GM12878 (cell line): ENCODE data around the gene CORO1C. TPM values are rescaled to one million over a fixed set of nuclear protein-coding genes. Genes with fewer than 3 reads are reported as not detected.

Experiments used
- ATAC-seq: fragments of 200-7000 bp; cut with Tn5 transposase; 3 replicates; pipeline ENCODE4 v1.9.1; 2020; ENCODE audit warnings: mild to moderate bottlenecking, moderate library complexity
- BruUV-seq: library from RNA; stranded (reverse); fragments of 400-500 nt; replicated peaks from 2 replicates; lab custom pipeline; 2021; lab: Mats Ljungman, UMichigan
- CTCF ChIA-PET: fragments of 300-600 bp; sonication (Branson Sonifier 250); formaldehyde crosslinking; extraction: SDS; loops from one replicate; lab custom pipeline; 2021; ENCODE audit warnings: inconsistent platforms; lab: Yijun Ruan, JAX
- POLR2A ChIA-PET: fragments of 350-600 bp; formaldehyde crosslinking; extraction: SDS; loops from one replicate; lab custom pipeline; 2021; ENCODE audit warnings: inconsistent platforms; lab: Charles Lee
- RAD21 ChIA-PET: fragments of 300-600 bp; sonication (Branson Sonifier 250); formaldehyde crosslinking; loops from one replicate; lab custom pipeline; 2023; ENCODE audit warnings: antibody characterized with exemption; ENCODE audit not compliant: unreplicated experiment; lab: Charles Lee
- SMC1A ChIA-PET: fragments of 300-600 bp; sonication (Branson Sonifier 250); formaldehyde crosslinking; loops from one replicate; lab custom pipeline; 2023; ENCODE audit not compliant: unreplicated experiment, uncharacterized antibody; lab: Charles Lee
- DNase-seq: peaks from one replicate; pipeline ENCODE4 v3.0.0-alpha.2; 2011; ENCODE audit warnings: low read depth, low spot score
- FAIRE-seq: peaks from 3 replicates; lab custom pipeline; 2011; peaks lifted over from hg19 to GRCh38; lab: Jason Lieb, UNC
- H2AFZ ChIP-seq: 2 replicates; pipeline ENCODE4 v1.6.0; 2011; ENCODE audit warnings: low read depth, low read length, control low read depth; ENCODE audit not compliant: control insufficient read depth
- H3K27ac ChIP-seq: 2 replicates; pipeline ENCODE4 v1.5.1; 2011; ENCODE audit warnings: control low read depth; ENCODE audit not compliant: control insufficient read depth, insufficient read depth
- H3K27me3 ChIP-seq, 2 experiments: replicated peaks in 1 of 2; 2 replicates each; pipeline versions ENCODE4 v1.6.0 to v1.6.1; 2011; ENCODE audit warnings: low read length in 1 of 2; ENCODE audit not compliant: control insufficient read depth in 2 of 2, insufficient read depth in 2 of 2
- H3K36me3 ChIP-seq, 2 experiments: 2 replicates each; pipeline ENCODE4 v1.5.1; 2011; ENCODE audit warnings: low read length in 1 of 2; ENCODE audit not compliant: control insufficient read depth in 2 of 2, insufficient read depth in 2 of 2
- H3K4me1 ChIP-seq: 2 replicates; pipeline ENCODE4 v1.6.1; 2011; ENCODE audit warnings: mild to moderate bottlenecking, low read length, moderate library complexity, mixed read lengths; ENCODE audit not compliant: control insufficient read depth, insufficient read depth
- H3K4me2 ChIP-seq: 2 replicates; pipeline ENCODE4 v1.6.0; 2011; ENCODE audit warnings: control low read depth; ENCODE audit not compliant: control insufficient read depth, insufficient read depth
- H3K4me3 ChIP-seq: fragments of 200-600 bp; sonication (generic); 2 replicates; pipeline ENCODE4 v1.5.1; 2016
- H3K79me2 ChIP-seq: 2 replicates; pipeline ENCODE4 v1.6.0; 2011; ENCODE audit warnings: low read length; ENCODE audit not compliant: control insufficient read depth, insufficient read depth
- H3K9ac ChIP-seq: 2 replicates; pipeline ENCODE4 v1.8.0; 2011; ENCODE audit warnings: low read length, control low read depth, mixed read lengths; ENCODE audit not compliant: control insufficient read depth, insufficient read depth
- H3K9me3 ChIP-seq: replicated peaks from 3 replicates; pipeline ENCODE4 v1.5.1; 2011; ENCODE audit warnings: mild to moderate bottlenecking, low read length; ENCODE audit not compliant: control insufficient read depth, insufficient read depth
- H4K20me1 ChIP-seq: 2 replicates; pipeline ENCODE4 v1.6.0; 2011; ENCODE audit not compliant: control insufficient read depth, insufficient read depth
- PKNOX1 ChIP-seq: fragments of 450-650 bp; IDR thresholded peaks from 2 replicates; pipeline ENCODE4 v1.6.1; 2016; ENCODE audit warnings: mild to moderate bottlenecking
- RAD51 ChIP-seq: fragments of 450-650 bp; IDR thresholded peaks from 2 replicates; pipeline ENCODE4 v1.6.1; 2016; ENCODE audit warnings: moderate library complexity, mild to moderate bottlenecking, inconsistent platforms
- WGBS: methylation state at CpG from one replicate; pipeline ENCODE4 v1.1.6; 2016; ENCODE audit warnings: low lambda C conversion rate; ENCODE audit not compliant: insufficient replicate concordance, insufficient coverage; ENCODE audit errors: missing lambda C conversion rate; 5-methylcytosine and 5-hydroxymethylcytosine counted together
- in situ Hi-C: fragments of 300-500 bp; cut with MboI; formaldehyde crosslinking; loops from 9 replicates; pipeline ENCODE4 v1.14.3; 2018; ENCODE audit warnings: mixed read lengths
- intact Hi-C: fragments of 100-400 bp; cut with micrococcal nuclease; formaldehyde crosslinking; loops from one replicate; pipeline ENCODE4 v1.14.2; 2022; ENCODE audit not compliant: unreplicated experiment
- polyA plus RNA-seq, 11 experiments: library from polyadenylated mRNA; depleted of rRNA in 4 of 11; unstranded in 6 of 11; stranded (reverse) in 5 of 11; fragments of >200 nt; fragmentation: Nextera tagmentation in 4 of 11; fragmentation: Illumina TruSeq in 1 of 11; extraction: Ambion mirVana in 4 of 11; extraction: Trizol in 1 of 11; gene quantifications; 1 replicate in 1 of 11; 2 replicates in 10 of 11; pipeline versions ENCODE4 v1.2.1 to v1.2.3, GENCODE V29; 2011 to 2016; ENCODE audit warnings: inconsistent platforms in 2 of 11, missing spikeins in 2 of 11, low read depth in 1 of 11
- total RNA-seq, 4 experiments: library from RNA; depleted of rRNA in 3 of 4; stranded (reverse); fragments of >200 nt in 3 of 4; fragmentation: Illumina TruSeq in 1 of 4; extraction: Trizol in 1 of 4; gene quantifications; 2 replicates each; pipeline versions ENCODE4 v1.2.1 to v1.2.3, GENCODE V29; 2013 to 2021

CORO1C gene
- total and polyA plus RNA-seq, 10 of the 15 experiments (the other 5 are each of a cell fraction or from before 2014, with no cell fraction given) = 52.7 to 254 (median 171) TPM

GRCh38 chr12:108700833-108701541, 30.3 kb downstream of the CORO1C start:
- CTCF ChIA-PET = interaction anchor here (0.8 to 2.0 kb wide), 4 partner anchors 10 to 36 kb away, joined by 4 to 7 read pairs (median 4); no protein-coding TSS in a partner anchor
- BruUV-seq = no TSS peak
- no peaks in the 10 kb centered on the region for H3K9me3 ChIP-seq
- intact Hi-C loops = no loop called here
- no peak for DNase-seq
- H3K27me3 ChIP-seq = no peaks in the 10 kb centered on the region
- H2AFZ ChIP-seq = no peak overlapping the region
- peaks cover 28% of the 10 kb centered on the region for H3K4me1 ChIP-seq
- peaks cover 70% of the 10 kb centered on the region for H3K79me2 ChIP-seq
- RAD21 ChIA-PET = interaction anchor here (1.6 to 2.4 kb wide), 2 partner anchors 10 to 16 kb away, joined by 4 to 10 read pairs; no protein-coding TSS in a partner anchor
- H3K9ac ChIP-seq = no peak overlapping the region
- H3K4me3 ChIP-seq = no peak overlapping the region
- POLR2A ChIA-PET = interaction anchor here (1.5 to 2.8 kb wide), 3 partner anchors 16 to 26 kb away, joined by 4 to 10 read pairs (median 6); no protein-coding TSS in a partner anchor
- TF ChIP-seq RAD51 = no peak
- TF ChIP-seq PKNOX1 = 0 out of 2 replicates have a peak, but pooled peaks have one; percentile 6
- TF ChIP-seq, all 136 proteins: peak for 1
- Histone ChIP-seq H3K4me2 (no peak overlapping the region), H4K20me1 (no peaks in the 10 kb centered on the region), H3K36me3 (peaks cover 12 to 46% of the 10 kb centered on the region in 2 experiments), H3K27ac (no peak overlapping the region)
- ATAC-seq (no peak), FAIRE-seq (no peak)
- SMC1A ChIA-PET = interaction anchor here (0.9 to 4.9 kb wide), 9 partner anchors 9 to 103 kb away, joined by 3 to 25 read pairs (median 11); no protein-coding TSS in a partner anchor
- 95% methylated on average over 12 of the region's 12 CpGs for WGBS
- in situ Hi-C loops = no loop called here
